IPS-15b (cell line): Measurements from ENCODE around the gene SCFD2.

Experiments used
- H3K27me3 ChIP-seq: one replicate; pipeline ENCODE4 v1.6.1; 2013; ENCODE audit warnings: low read length; ENCODE audit not compliant: control insufficient read depth, insufficient read depth
- H3K36me3 ChIP-seq: one replicate; pipeline ENCODE4 v1.6.1; 2013; ENCODE audit warnings: low read length; ENCODE audit not compliant: control insufficient read depth, insufficient read depth
- H3K4me1 ChIP-seq: one replicate; pipeline ENCODE4 v1.6.1; 2013; ENCODE audit warnings: mild to moderate bottlenecking, low read length; ENCODE audit not compliant: control insufficient read depth, insufficient read depth
- H3K4me3 ChIP-seq: one replicate; pipeline ENCODE4 v1.5.1; 2013; ENCODE audit warnings: low read depth, low read length
- H3K9ac ChIP-seq: one replicate; pipeline ENCODE4 v1.6.1; 2013; ENCODE audit warnings: low read depth, mild to moderate bottlenecking, low read length
- H3K9me3 ChIP-seq: one replicate; pipeline ENCODE4 v1.6.1; 2013; ENCODE audit warnings: mild to moderate bottlenecking, low read length; ENCODE audit not compliant: control insufficient read depth, insufficient read depth

Gene SCFD2

DNA sequence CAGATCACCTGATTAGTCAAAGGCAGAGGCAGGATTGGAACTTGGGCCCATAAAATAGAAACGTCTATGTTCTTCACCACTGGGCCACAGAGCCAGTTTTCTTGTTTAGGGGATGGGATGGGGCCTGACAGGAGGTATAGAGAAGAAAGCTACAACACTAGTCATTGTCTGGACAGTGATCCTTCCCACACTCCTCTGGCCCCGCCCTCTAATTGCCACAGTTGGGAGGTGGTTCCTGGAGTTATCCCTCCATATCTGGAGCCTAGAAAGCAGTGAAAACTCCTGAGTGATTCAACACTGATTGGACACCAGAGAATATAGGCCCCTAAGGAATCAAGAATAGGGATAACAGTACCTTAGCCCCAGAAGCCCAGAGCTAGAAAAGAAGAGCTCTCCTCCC is 480.9 kb downstream of the SCFD2 start:
- Histone ChIP-seq H3K36me3 (no peaks in the 10 kb centered on the region), H3K27me3 (no peaks in the 10 kb centered on the region), H3K4me3 (no peak overlapping the region), H3K4me1 (peaks cover 6% of the 10 kb centered on the region), H3K9ac (no peak overlapping the region), H3K9me3 (no peaks in the 10 kb centered on the region)

- H3K27me3 ChIP-seq: no peaks in the 10 kb centered on the region
- H3K4me1 ChIP-seq: peaks cover 6% of the 10 kb centered on the region
- H3K9ac ChIP-seq: no peak overlapping the region
- no peaks in the 10 kb centered on the region for H3K9me3 ChIP-seq
- H3K36me3 ChIP-seq: no peaks in the 10 kb centered on the region
- no peak overlapping the region for H3K4me3 ChIP-seq
These were observed 481.9 kb downstream of the SCFD2 start for GRCh38 chr4:52883707-52884669.

- H3K27me3 ChIP-seq: no peaks in the 10 kb centered on the region
These were observed 482.7 kb downstream of the SCFD2 start for GRCh38 chr4:52883183-52883621.

DNA sequence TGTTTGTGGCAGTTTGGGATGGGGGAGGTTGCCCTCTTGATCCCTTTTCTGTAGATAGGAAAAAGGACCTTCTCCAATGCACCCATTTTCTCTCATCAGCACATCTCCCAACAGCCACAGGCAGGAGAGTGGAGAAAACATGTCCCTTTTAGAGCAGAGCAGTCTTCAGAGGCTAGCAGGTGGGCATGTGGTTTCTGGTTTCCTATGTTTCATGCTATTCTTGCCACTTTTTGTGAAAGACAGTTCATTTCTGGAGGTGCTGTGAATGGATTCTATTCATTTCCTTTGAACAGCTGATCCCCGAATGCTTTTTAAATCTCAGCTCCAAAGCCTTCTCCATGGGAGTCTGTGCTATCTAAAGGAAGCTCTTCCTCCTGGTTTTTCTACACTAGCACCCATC is 484.9 kb downstream of the SCFD2 start:
- no peak overlapping the region for H3K9ac ChIP-seq
- no peaks in the 10 kb centered on the region for H3K9me3 ChIP-seq
- H3K36me3 ChIP-seq: no peaks in the 10 kb centered on the region
- H3K4me3 ChIP-seq: no peak overlapping the region
- peaks cover 6% of the 10 kb centered on the region for H3K4me1 ChIP-seq
- H3K27me3 ChIP-seq: no peaks in the 10 kb centered on the region

More at GRCh38 chr4:52883183-52883621, 482.7 kb downstream of the SCFD2 start:
- Histone ChIP-seq H3K4me1 (peaks cover 6% of the 10 kb centered on the region), H3K36me3 (no peaks in the 10 kb centered on the region), H3K9me3 (no peaks in the 10 kb centered on the region), H3K9ac (no peak overlapping the region), H3K4me3 (no peak overlapping the region)

DNA sequence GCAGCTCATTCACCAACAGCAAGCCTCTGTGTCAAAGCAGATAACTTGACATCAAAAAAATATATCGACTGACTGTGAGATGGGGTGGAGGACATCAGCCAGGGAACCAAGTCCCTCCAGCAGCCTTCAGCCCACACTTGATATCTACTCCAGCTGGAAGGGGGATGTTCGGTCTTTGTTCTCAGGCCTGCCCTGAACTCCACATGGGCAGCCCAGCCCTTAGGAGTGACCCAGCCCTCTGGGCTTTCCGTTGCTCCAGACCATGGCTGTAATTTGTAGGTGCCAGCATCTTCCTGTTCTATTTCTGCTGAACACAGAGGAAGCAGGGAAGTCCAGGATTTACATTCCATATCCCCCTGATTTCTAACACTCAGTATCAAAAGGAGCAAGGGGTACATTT is 486.4 kb downstream of the SCFD2 start:
- no peaks in the 10 kb centered on the region for H3K36me3 ChIP-seq
- no peaks in the 10 kb centered on the region for H3K27me3 ChIP-seq
- H3K4me1 ChIP-seq: peaks cover 7% of the 10 kb centered on the region
- H3K9me3 ChIP-seq: no peaks in the 10 kb centered on the region
- H3K9ac ChIP-seq: no peak overlapping the region
- H3K4me3 ChIP-seq: no peak overlapping the region

DNA sequence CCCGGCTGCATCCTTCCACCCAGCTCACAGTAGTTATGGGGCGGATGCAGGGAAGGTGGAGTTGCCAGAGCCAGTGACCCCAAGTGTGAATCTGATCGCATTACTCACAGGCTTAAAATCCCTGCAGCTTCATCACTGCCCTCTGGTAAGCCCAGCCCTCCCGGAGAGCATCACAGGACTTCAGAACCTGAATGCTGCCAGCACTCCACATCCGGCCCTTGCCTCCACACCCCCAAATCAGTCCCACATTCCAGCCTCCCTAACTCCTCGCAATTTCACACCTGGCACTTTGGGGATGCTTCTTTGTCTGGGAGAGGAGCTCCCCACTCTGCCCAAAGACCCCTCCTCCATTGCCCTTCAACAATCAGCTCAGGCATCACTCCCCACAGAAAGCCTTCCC is 488.2 kb downstream of the SCFD2 start:
- H3K9me3 ChIP-seq: no peaks in the 10 kb centered on the region
- no peak overlapping the region for H3K9ac ChIP-seq
- no peaks in the 10 kb centered on the region for H3K36me3 ChIP-seq
- no peaks in the 10 kb centered on the region for H3K27me3 ChIP-seq
- no peak overlapping the region for H3K4me3 ChIP-seq
- H3K4me1 ChIP-seq: peaks cover 16% of the 10 kb centered on the region

DNA sequence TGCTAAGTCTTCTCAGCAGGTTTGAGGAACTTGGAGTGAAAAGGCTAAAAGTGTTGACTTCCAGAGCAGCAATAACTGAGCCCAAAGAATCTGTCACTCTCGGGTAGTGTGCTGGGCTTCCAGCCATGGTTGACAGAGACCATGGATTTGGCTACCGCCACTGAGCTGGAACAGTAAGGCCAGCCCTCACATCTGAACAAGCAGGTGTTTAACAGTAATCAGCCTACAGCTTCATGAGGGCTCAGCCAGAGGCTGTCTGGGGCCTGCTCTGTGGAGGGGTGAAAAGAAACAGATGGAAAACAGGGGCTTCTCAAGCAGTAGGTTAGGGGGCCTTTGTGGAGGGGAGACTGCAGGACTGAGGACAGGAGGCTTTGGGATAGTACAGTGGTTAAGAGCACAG is 488.8 kb downstream of the SCFD2 start:
- Histone ChIP-seq H3K4me1 (peaks cover 16% of the 10 kb centered on the region), H3K36me3 (no peaks in the 10 kb centered on the region), H3K9ac (no peak overlapping the region), H3K4me3 (no peak overlapping the region), H3K9me3 (no peaks in the 10 kb centered on the region), H3K27me3 (no peaks in the 10 kb centered on the region)

GRCh38 chr4:52876069-52876468 is 489.8 kb downstream of the SCFD2 start:
- Histone ChIP-seq H3K4me3 (no peak overlapping the region), H3K9ac (no peak overlapping the region), H3K4me1 (peaks cover 16% of the 10 kb centered on the region), H3K36me3 (no peaks in the 10 kb centered on the region), H3K9me3 (no peaks in the 10 kb centered on the region), H3K27me3 (no peaks in the 10 kb centered on the region)

DNA sequence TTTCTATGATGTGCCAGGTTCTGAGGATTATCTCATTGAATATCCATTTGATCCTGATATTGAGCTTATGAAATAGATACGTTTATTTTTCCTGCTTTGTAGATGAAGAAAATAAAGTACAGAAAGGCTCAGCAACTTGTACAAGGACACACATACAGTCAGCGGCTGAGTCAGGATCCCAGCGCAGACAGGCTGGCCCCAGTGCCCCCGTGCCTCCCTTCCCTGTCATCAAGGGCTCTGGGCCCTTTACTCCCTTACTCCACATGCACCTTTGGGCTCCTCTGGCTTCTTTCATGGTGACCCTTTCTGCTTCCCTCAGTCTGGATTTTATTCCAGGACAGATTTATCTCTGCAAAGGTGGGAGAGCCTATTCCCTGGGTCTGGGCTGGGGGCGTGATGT is 490.9 kb downstream of the SCFD2 start:
- H3K4me3 ChIP-seq: no peak overlapping the region
- no peaks in the 10 kb centered on the region for H3K27me3 ChIP-seq
- no peaks in the 10 kb centered on the region for H3K36me3 ChIP-seq
- no peaks in the 10 kb centered on the region for H3K9me3 ChIP-seq
- peaks cover 16% of the 10 kb centered on the region for H3K4me1 ChIP-seq
- H3K9ac ChIP-seq: no peak overlapping the region

DNA sequence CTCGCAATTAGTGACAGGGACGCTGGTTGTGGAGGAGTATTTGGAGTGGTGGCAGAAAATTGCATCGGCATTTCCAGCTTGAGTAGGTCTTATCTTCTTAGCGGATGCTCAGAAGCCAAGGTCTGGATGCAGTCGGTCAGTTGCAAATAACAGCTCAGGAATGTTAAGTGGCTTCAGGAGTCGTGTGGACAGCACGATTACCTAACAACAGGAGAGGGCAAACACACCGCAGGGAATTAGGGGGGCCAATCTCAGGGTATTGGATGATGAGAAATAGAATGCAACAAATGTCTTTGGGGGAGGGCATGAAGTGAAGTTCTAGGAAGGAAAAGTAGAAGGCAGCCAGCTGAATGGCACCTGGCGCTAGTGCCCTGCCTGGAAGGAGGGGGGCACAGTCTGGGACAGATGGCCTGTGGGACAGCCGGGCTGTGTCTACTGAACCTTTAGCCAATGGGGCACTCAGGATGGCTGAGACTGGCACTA is 492.0 kb downstream of the SCFD2 start:
- H3K9ac ChIP-seq: no peak overlapping the region
- H3K4me1 ChIP-seq: peaks cover 18% of the 10 kb centered on the region
- H3K4me3 ChIP-seq: no peak overlapping the region
- no peaks in the 10 kb centered on the region for H3K27me3 ChIP-seq
- peaks cover 4% of the 10 kb centered on the region for H3K36me3 ChIP-seq
- no peaks in the 10 kb centered on the region for H3K9me3 ChIP-seq

DNA sequence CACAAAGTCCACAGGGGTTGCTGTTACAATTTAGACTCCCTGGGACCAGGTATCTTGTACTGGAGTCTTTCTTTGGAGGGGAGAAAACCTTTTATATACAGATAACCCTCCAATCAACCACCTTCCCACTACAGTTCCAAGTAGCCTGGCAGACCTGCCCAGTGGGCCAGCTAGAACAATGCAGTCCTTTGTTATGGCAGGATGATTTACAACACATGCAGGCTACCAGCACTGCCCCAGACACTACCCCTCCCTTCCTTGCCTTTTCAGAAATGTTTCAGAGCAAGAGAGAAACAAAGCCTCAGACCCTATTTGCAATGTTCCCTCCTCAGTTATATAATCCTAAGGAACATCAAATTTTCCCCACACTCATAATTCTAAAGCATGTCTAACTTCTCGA is 492.7 kb downstream of the SCFD2 start:
- peaks cover 18% of the 10 kb centered on the region for H3K4me1 ChIP-seq

GRCh38 chr4:52870225-52870624 is 495.6 kb downstream of the SCFD2 start:
- no peak overlapping the region for H3K9ac ChIP-seq
- H3K36me3 ChIP-seq: peaks cover 10% of the 10 kb centered on the region
- no peaks in the 10 kb centered on the region for H3K9me3 ChIP-seq
- no peak overlapping the region for H3K4me3 ChIP-seq
- H3K27me3 ChIP-seq: no peaks in the 10 kb centered on the region
- peaks cover 30% of the 10 kb centered on the region for H3K4me1 ChIP-seq

More for the DNA sequence above, 492.7 kb downstream of the SCFD2 start:
- no peak overlapping the region for H3K9ac ChIP-seq
- no peaks in the 10 kb centered on the region for H3K27me3 ChIP-seq
- no peaks in the 10 kb centered on the region for H3K9me3 ChIP-seq
- H3K4me3 ChIP-seq: no peak overlapping the region
- H3K36me3 ChIP-seq: peaks cover 4% of the 10 kb centered on the region
